Left lung (tissue), 10 donors: ENCODE results near the gene C5AR2. TPM values are rescaled to one million over a fixed set of nuclear protein-coding genes. Genes with fewer than 3 reads are reported as not detected.

Experiments
- ATAC-seq: fragments of 200-7000 bp; cut with Tn5 transposase; one replicate; pipeline ENCODE4 v1.9.1; 2020; ENCODE audit warnings: moderate library complexity
- DNase-seq, 4 donors: peaks; one replicate each; pipeline ENCODE4 v3.0.0-alpha.2; 2013 to 2020
- H3K27ac ChIP-seq, 2 donors: fragments of 200-600 bp; sonication (generic) in 1 of 2; one replicate each; pipeline versions ENCODE4 v1.5.0 to v1.8.0; 2020 to 2021
- H3K27me3 ChIP-seq, 2 donors: fragments of 200-600 bp; sonication (generic) in 1 of 2; one replicate each; pipeline versions ENCODE4 v1.5.0 to v1.8.0; 2020 to 2021
- H3K36me3 ChIP-seq, 2 donors: fragments of 200-600 bp; sonication (generic) in 1 of 2; one replicate each; pipeline versions ENCODE4 v1.5.0 to v1.8.0; 2020 to 2021
- H3K4me1 ChIP-seq, 2 donors: fragments of 200-600 bp; one replicate each; pipeline ENCODE4 v1.8.0; 2021
- H3K4me3 ChIP-seq, 2 donors: fragments of 200-600 bp; sonication (generic) in 1 of 2; one replicate each; pipeline versions ENCODE4 v1.5.0 to v1.8.0; 2020 to 2021; ENCODE audit warnings: mild to moderate bottlenecking in 1 of 2
- H3K9me3 ChIP-seq, 2 donors: fragments of 200-600 bp; sonication (generic) in 1 of 2; one replicate each; pipeline versions ENCODE4 v1.5.0 to v1.8.0; 2020 to 2021
- intact Hi-C, 2 donors: fragments of 100-400 bp; cut with DNase I; formaldehyde crosslinking; loops; one replicate each; pipeline versions ENCODE4 v1.11.2 to v1.14.2; 2022
- polyA plus RNA-seq, 6 donors: library from polyadenylated mRNA; unstranded; fragments of 120-200 nt; gene quantifications; one replicate each; pipeline ENCODE4 v1.2.1, GENCODE V29; 2013; ENCODE audit not compliant: insufficient read length in 6 of 6
- total RNA-seq, 2 donors: library from RNA; stranded (reverse); fragmentation: NEBNext Ultra II Directional; extraction: Animal tissue kit (Norgen Biotek cat#: 25700); gene quantifications; one replicate each; pipeline ENCODE4 v1.2.1, GENCODE V29; 2021
- TF ChIP-seq, protein P1 (sequence below), 2 donors: fragments of 200-600 bp; sonication (generic) in 1 of 2; IDR thresholded peaks; one replicate each; pipeline versions ENCODE4 v1.5.0 to v1.8.0; 2021; ENCODE audit warnings: antibody characterized with exemption in 2 of 2
- donor health status: DM: no; HTN: yes; CAD: no.
- donor health status: DM: no; HTN: no; CAD: no.

The C5AR2 gene
- total and polyA plus RNA-seq, 8 donors = 0.48 to 11.2 (median 0.78) TPM

- Histone ChIP-seq H3K27ac (peak overlapping the region; percentile 74 to 88), H3K36me3 (peaks cover 0 to 51% of the 10 kb centered on the region in 2 donors), H3K9me3 (no peaks in the 10 kb centered on the region), H3K27me3 (peaks cover 0 to 18% of the 10 kb centered on the region in 2 donors), H3K4me1 (peaks cover 0 to 57% of the 10 kb centered on the region in 2 donors), H3K4me3 (peak overlapping the region in 1 of 2 donors; percentile 58)
- DNase-seq (peak in 1 of 4 donors; percentile 91), ATAC-seq (peak; percentile 92)
- TF ChIP-seq, protein P1, sequence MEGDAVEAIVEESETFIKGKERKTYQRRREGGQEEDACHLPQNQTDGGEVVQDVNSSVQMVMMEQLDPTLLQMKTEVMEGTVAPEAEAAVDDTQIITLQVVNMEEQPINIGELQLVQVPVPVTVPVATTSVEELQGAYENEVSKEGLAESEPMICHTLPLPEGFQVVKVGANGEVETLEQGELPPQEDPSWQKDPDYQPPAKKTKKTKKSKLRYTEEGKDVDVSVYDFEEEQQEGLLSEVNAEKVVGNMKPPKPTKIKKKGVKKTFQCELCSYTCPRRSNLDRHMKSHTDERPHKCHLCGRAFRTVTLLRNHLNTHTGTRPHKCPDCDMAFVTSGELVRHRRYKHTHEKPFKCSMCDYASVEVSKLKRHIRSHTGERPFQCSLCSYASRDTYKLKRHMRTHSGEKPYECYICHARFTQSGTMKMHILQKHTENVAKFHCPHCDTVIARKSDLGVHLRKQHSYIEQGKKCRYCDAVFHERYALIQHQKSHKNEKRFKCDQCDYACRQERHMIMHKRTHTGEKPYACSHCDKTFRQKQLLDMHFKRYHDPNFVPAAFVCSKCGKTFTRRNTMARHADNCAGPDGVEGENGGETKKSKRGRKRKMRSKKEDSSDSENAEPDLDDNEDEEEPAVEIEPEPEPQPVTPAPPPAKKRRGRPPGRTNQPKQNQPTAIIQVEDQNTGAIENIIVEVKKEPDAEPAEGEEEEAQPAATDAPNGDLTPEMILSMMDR (IDR thresholded peaks at IDR 0.05) = no peak
- intact Hi-C loops = no loop called here
These were observed 16.7 kb upstream of the C5AR2 start for GRCh38 chr19:47315125-47315821.

DNA sequence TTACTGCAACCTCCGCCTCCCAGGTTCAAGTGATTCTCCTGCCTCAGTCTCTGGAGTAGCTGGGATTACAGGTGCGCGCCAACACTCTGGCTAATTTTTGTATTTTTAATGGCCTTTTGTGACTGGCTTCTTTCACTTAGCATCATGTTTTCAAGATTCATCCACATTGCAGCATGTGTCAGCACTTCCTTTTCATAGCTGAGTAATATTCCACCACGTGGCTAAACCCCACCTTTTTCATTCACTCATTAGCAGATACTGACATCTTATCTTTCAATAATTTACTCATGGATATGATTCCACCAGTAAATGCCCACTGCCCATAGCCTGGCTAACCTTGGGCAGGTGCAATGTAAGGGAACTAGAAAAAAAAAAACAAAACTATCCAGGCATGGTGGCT is 15.5 kb upstream of the C5AR2 start:
- H3K9me3 ChIP-seq = no peaks in the 10 kb centered on the region
- no peak overlapping the region for H3K4me3 ChIP-seq
- H3K36me3 ChIP-seq = peaks cover 0 to 61% of the 10 kb centered on the region in 2 donors
- DNase-seq (no peak), ATAC-seq (no peak)
- peaks cover 0 to 58% of the 10 kb centered on the region in 2 donors for H3K4me1 ChIP-seq
- H3K27me3 ChIP-seq = peaks cover 0 to 6% of the 10 kb centered on the region in 2 donors
- TF ChIP-seq, protein P1 (IDR thresholded peaks at IDR 0.05) = no peak
- peak overlapping the region in 1 of 2 donors; percentile 88 for H3K27ac ChIP-seq
- intact Hi-C loops = no loop called here

DNA sequence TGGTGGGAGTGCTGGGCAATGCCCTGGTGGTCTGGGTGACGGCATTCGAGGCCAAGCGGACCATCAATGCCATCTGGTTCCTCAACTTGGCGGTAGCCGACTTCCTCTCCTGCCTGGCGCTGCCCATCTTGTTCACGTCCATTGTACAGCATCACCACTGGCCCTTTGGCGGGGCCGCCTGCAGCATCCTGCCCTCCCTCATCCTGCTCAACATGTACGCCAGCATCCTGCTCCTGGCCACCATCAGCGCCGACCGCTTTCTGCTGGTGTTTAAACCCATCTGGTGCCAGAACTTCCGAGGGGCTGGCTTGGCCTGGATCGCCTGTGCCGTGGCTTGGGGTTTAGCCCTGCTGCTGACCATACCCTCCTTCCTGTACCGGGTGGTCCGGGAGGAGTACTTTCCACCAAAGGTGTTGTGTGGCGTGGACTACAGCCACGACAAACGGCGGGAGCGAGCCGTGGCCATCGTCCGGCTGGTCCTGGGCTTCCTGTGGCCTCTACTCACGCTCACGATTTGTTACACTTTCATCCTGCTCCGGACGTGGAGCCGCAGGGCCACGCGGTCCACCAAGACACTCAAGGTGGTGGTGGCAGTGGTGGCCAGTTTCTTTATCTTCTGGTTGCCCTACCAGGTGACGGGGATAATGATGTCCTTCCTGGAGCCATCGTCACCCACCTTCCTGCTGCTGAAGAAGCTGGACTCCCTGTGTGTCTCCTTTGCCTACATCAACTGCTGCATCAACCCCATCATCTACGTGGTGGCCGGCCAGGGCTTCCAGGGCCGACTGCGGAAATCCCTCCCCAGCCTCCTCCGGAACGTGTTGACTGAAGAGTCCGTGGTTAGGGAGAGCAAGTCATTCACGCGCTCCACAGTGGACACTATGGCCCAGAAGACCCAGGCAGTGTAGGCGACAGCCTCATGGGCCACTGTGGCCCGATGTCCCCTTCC is 11.8 kb upstream of the C5AR2 start:
- H3K36me3 ChIP-seq = peaks cover 0 to 47% of the 10 kb centered on the region in 2 donors
- ATAC-seq = no peak
- TF ChIP-seq, protein P1 (IDR thresholded peaks at IDR 0.05) = no peak
- intact Hi-C loops = no loop called here
- H3K27ac ChIP-seq = peak overlapping the region in 1 of 2 donors; percentile 69
- H3K4me3 ChIP-seq = no peak overlapping the region
- no peaks in the 10 kb centered on the region for H3K9me3 ChIP-seq
- H3K27me3 ChIP-seq = peaks cover 0 to 5% of the 10 kb centered on the region in 2 donors
- peak in 1 of 4 donors; percentile 74 for DNase-seq
- peaks cover 0 to 64% of the 10 kb centered on the region in 2 donors for H3K4me1 ChIP-seq

DNA sequence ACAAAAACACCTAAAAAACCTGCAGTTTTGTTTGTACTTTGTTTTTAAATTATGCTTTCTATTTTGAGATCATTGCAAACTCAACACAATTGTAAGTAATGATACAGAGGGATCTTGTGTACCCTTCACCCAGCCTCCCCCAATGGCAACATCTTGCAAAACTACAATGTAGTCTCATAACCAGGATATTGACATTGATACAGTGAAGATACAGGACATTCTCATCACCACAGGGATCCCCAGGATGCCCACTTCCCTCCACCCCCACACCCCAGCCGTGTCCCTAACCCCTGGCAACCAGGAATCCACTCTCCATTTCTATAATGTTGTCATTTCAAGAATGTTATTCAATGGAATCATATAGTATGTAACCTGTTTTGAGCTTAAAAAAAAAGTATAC is 10.3 kb upstream of the C5AR2 start:
- Histone ChIP-seq H3K4me3 (no peak overlapping the region), H3K4me1 (peaks cover 0 to 57% of the 10 kb centered on the region in 2 donors), H3K27ac (peak overlapping the region in 1 of 2 donors; percentile 69), H3K27me3 (peaks cover 0 to 5% of the 10 kb centered on the region in 2 donors), H3K9me3 (no peaks in the 10 kb centered on the region), H3K36me3 (peaks cover 0 to 38% of the 10 kb centered on the region in 2 donors)
- no peak for ATAC-seq
- intact Hi-C loops = no loop called here
- TF ChIP-seq, protein P1 (IDR thresholded peaks at IDR 0.05) = no peak
- no peak for DNase-seq

DNA sequence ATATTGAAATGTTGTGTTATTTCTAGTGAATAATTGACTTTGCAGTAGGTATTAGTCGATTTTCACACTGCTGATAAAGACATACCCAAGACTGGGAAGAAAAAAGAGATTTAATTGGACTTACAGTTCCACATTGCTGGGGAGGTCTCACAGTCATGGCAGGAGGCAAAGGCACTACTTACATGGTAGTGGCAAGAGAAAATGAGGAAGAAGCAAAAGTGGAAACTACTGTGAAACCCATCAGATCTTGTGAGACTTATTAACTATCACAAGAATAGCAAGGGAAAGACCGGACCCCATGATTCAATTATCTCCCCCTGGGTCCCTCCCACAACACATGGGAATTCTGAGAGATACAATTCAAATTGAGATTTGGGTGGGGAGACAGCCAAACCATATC is 9.9 kb upstream of the C5AR2 start:
- no peak overlapping the region for H3K4me3 ChIP-seq
- H3K4me1 ChIP-seq = peaks cover 0 to 54% of the 10 kb centered on the region in 2 donors
- no peaks in the 10 kb centered on the region for H3K9me3 ChIP-seq
- ATAC-seq (no peak), DNase-seq (no peak)
- TF ChIP-seq, protein P1 (IDR thresholded peaks at IDR 0.05) = no peak
- intact Hi-C loops = no loop called here
- peaks cover 0 to 34% of the 10 kb centered on the region in 2 donors for H3K36me3 ChIP-seq
- peak overlapping the region; percentile 33 to 69 for H3K27ac ChIP-seq
- H3K27me3 ChIP-seq = peaks cover 0 to 5% of the 10 kb centered on the region in 2 donors
